ENCODE results near the gene OLFML2B. TPM values are rescaled to one million over a fixed set of nuclear protein-coding genes. Genes with fewer than 3 reads are reported as not detected.

OLFML2B gene
- total and polyA plus RNA-seq, 2 of the 4 experiments (the other 2 are of a cell fraction) = 0.36 to 0.74 TPM

GRCh38 chr1:161953256-161953920 is 70.3 kb downstream of the OLFML2B start:
- Histone ChIP-seq H3K4ac (ENCODE audit: low read depth, low read length) (no peak overlapping the region), H3K18ac (ENCODE audit: low read depth, low read length) (no peak overlapping the region), H3K56ac (ENCODE audit: extremely low read depth, insufficient read depth, low read length) (no peak overlapping the region), H3K4me3 (ENCODE audit: insufficient read depth, low read depth, low read length) (no peak overlapping the region), H2BK5ac (ENCODE audit: low read depth, low read length, poor library complexity, severe bottlenecking) (no peak overlapping the region), H3K79me1 (ENCODE audit: low read depth in 1 of 2, low read length in 2 of 2) (peaks cover 0 to 3% of the 10 kb centered on the region in 2 experiments; a peak in 1 of 4 replicates), H3K9me1 (ENCODE audit: insufficient read depth, low read length) (0 out of 2 replicates have a peak, but pooled peaks cover 1% of the 10 kb centered on the region), H3K36me3 (ENCODE audit: control insufficient read depth, insufficient read depth, low read length) (no peaks in the 10 kb centered on the region), H3K23ac (ENCODE audit: low read depth, low read length) (no peak overlapping the region), H3K27me3 (ENCODE audit: control insufficient read depth, insufficient read depth, low read length) (no peaks in the 10 kb centered on the region), H2BK120ac (ENCODE audit: low read depth, low read length) (no peak overlapping the region), H3K9me3 (ENCODE audit: control insufficient read depth, insufficient read depth, low read length) (no peaks in the 10 kb centered on the region), H2AK5ac (ENCODE audit: low read depth, low read length) (no peak overlapping the region), H3K4me1 (ENCODE audit: control insufficient read depth, insufficient read depth, low read length) (peaks cover 2% of the 10 kb centered on the region; the same call in 1 of the 2 replicates), H2AFZ (replicated peaks; ENCODE audit: low read length, poor library complexity) (no peak overlapping the region), H4K8ac (ENCODE audit: low read depth in 2 of 2, low read length in 2 of 2) (no peak overlapping the region), H3K14ac (replicated peaks; ENCODE audit: low read depth, low read length) (no peak overlapping the region), H3K9ac (ENCODE audit: low read depth, low read length) (no peak overlapping the region), H4K91ac (ENCODE audit: insufficient read depth, low read depth, low read length) (no peak overlapping the region), H3K4me2 (ENCODE audit: low read depth, low read length) (no peak overlapping the region), H2AK9ac (replicated peaks; ENCODE audit: low read depth, low read length, poor library complexity) (no peak overlapping the region), H2BK15ac (ENCODE audit: low read depth, low read length) (no peak overlapping the region), H4K5ac (ENCODE audit: low read depth, low read length) (no peak overlapping the region), H2BK20ac (ENCODE audit: low read depth, low read length) (no peak overlapping the region), H4K20me1 (ENCODE audit: insufficient read depth, low read length) (no peaks in the 10 kb centered on the region), H3K27ac (ENCODE audit: insufficient read depth, low read length) (no peak overlapping the region)
- CTCF ChIA-PET = interaction anchor here (0.9 to 1.6 kb wide), 3 partner anchors 8 to 161 kb away, joined by 3 to 5 read pairs (median 3); no protein-coding TSS in a partner anchor
- dilution Hi-C loops (cut with HindIII; ENCODE audit: low sequenced_read_pairs, unreplicated experiment) (no loop called here), in situ Hi-C loops (cut with MboI; ENCODE audit: low sequenced_read_pairs) (no loop called here), intact Hi-C loops (cut with micrococcal nuclease) (no loop called here)
- ATAC-seq (ENCODE audit: low read depth) = no peak
- TF ChIP-seq POLR2A (IDR thresholded peaks at IDR 0.05; ENCODE audit: low read depth, low read length) = no peak
- TF ChIP-seq CEBPB (IDR thresholded peaks at IDR 0.05; ENCODE audit: low read depth, low read length) = no peak
- TF ChIP-seq RAD21 (IDR thresholded peaks at IDR 0.05; ENCODE audit: low read length) = no peak
- TF ChIP-seq RCOR1 (IDR thresholded peaks at IDR 0.05; ENCODE audit: insufficient replicate concordance, low read length) = no peak
- no peak for TF ChIP-seq CHD1 (IDR thresholded peaks at IDR 0.05; ENCODE audit: low read depth, low read length)
- no peak for DNase-seq
- POLR2A ChIA-PET (ENCODE audit: unreplicated experiment) = no interaction called here
- 60% methylated on average over 1 of the region's 5 CpGs; no CpG with 5 or more reads in 1 of the 2 experiments for whole genome bisulfite sequencing, 2 experiments (ENCODE audit: extremely low coverage in 2 of 2, insufficient read length in 1 of 2)
- no TSS peak for BruUV-seq (replicated peaks)

All from IMR-90 (cell line).